ENCODE data around the gene ZNF365.
"Not testable (repeated sequence)": the region's sequence is repeated elsewhere in the genome, so short reads cannot be mapped to it uniquely, and the experiment has no call there.

The ZNF365 gene

GRCh38 chr10:62373995-62374861 lies at the start of gene ZNF365:
TSS of gene ZNF365 (plus strand) at chr10:62374369. CDS start at chr10:62376194, 1,825 bp downstream.
- DNase-seq (ENCODE audit: low spot score) = peak; percentile 79

GRCh38 chr10:62326176-62326575 lies 48.0 kb upstream of the ZNF365 start:
- DNase-seq (ENCODE audit: low spot score) = no peak

GRCh38 chr10:62327885-62328284 lies 46.3 kb upstream of the ZNF365 start:
- DNase-seq (ENCODE audit: low spot score) = no peak

- DNase-seq (ENCODE audit: low spot score) = no peak
Measured at GRCh38 chr10:62330213-62330612, 44.0 kb upstream of the ZNF365 start.

GRCh38 chr10:62332406-62332805 lies 41.8 kb upstream of the ZNF365 start:
- no peak for DNase-seq (ENCODE audit: low spot score)

GRCh38 chr10:62333135-62333889 lies 40.9 kb upstream of the ZNF365 start:
- DNase-seq (ENCODE audit: low spot score) = no peak

GRCh38 chr10:62333988-62334682 lies 40.0 kb upstream of the ZNF365 start:
- DNase-seq (ENCODE audit: low spot score) = no peak

GRCh38 chr10:62335326-62335725 lies 38.8 kb upstream of the ZNF365 start:
- no peak for DNase-seq (ENCODE audit: low spot score)

GRCh38 chr10:62336404-62336803 lies 37.8 kb upstream of the ZNF365 start:
- DNase-seq (ENCODE audit: low spot score) = no peak

- DNase-seq (ENCODE audit: low spot score) = no peak
Measured at GRCh38 chr10:62341419-62341818, 32.8 kb upstream of the ZNF365 start.

- DNase-seq (ENCODE audit: low spot score) = no peak
Measured at GRCh38 chr10:62343000-62343399, 31.2 kb upstream of the ZNF365 start.

- DNase-seq (ENCODE audit: low spot score) = no peak
Measured at GRCh38 chr10:62348029-62348428, 26.1 kb upstream of the ZNF365 start.

GRCh38 chr10:62352356-62352970 lies 21.7 kb upstream of the ZNF365 start:
- DNase-seq (ENCODE audit: low spot score) = no peak

- DNase-seq (ENCODE audit: low spot score) = no peak
Measured at GRCh38 chr10:62354916-62355315, 19.3 kb upstream of the ZNF365 start.

- no peak for DNase-seq (ENCODE audit: low spot score)
Measured at GRCh38 chr10:62356447-62356846, 17.7 kb upstream of the ZNF365 start.

GRCh38 chr10:62358151-62358550 lies 16.0 kb upstream of the ZNF365 start:
- not testable (repeated sequence) for DNase-seq (ENCODE audit: low spot score)

- no peak for DNase-seq (ENCODE audit: low spot score)
Measured at GRCh38 chr10:62373639-62373994, 552 bp upstream of the ZNF365 start.

GRCh38 chr10:62374862-62375710 lies 917 bp downstream of the ZNF365 start:
- DNase-seq (ENCODE audit: low spot score) = no peak

GRCh38 chr10:62376071-62377025 lies 2.2 kb downstream of the ZNF365 start:
- DNase-seq (ENCODE audit: low spot score) = no peak

GRCh38 chr10:62377026-62377415 lies 2.9 kb downstream of the ZNF365 start:
- no peak for DNase-seq (ENCODE audit: low spot score)
